SK-N-SH treated with all-trans-retinoic acid at 6 μM for 48 hours (cell line): ENCODE data around the gene CD38.

ENCODE experiments used
- ATAC-seq: fragments of 200-7000 bp; cut with Tn5 transposase; 3 replicates; pipeline ENCODE4 v1.9.1; 2020; ENCODE audit warnings: mild to moderate bottlenecking, moderate library complexity
- ARNTL ChIP-seq: fragments of 450-650 bp; formaldehyde crosslinking; IDR thresholded peaks from 2 replicates; pipeline ENCODE4 v1.5.0; 2020; ENCODE audit warnings: low read depth, mild to moderate bottlenecking, moderate library complexity, borderline replicate concordance
- BACH2 ChIP-seq: fragments of 250-450 bp; sonication (Bioruptor Pico); IDR thresholded peaks from 2 replicates; pipeline ENCODE4 v1.9.0; 2021; ENCODE audit warnings: mild to moderate bottlenecking, borderline replicate concordance
- CREB5 ChIP-seq: fragments of 250-450 bp; sonication (Bioruptor Pico); IDR thresholded peaks from 2 replicates; pipeline ENCODE4 v1.5.1; 2020; ENCODE audit warnings: low read depth, mild to moderate bottlenecking, moderate library complexity
- CSDC2 ChIP-seq: fragments of 250-450 bp; sonication (Bioruptor Pico); IDR thresholded peaks from 2 replicates; pipeline ENCODE4 v1.5.0; 2020; ENCODE audit warnings: mild to moderate bottlenecking, moderate library complexity
- CSRNP3 ChIP-seq: fragments of 250-450 bp; sonication (Bioruptor Pico); IDR thresholded peaks from 2 replicates; pipeline ENCODE4 v1.5.1; 2021; ENCODE audit warnings: mild to moderate bottlenecking, moderate library complexity
- ESRRG ChIP-seq: fragments of 250-450 bp; sonication (Bioruptor Pico); IDR thresholded peaks from 2 replicates; pipeline ENCODE4 v1.6.1; 2021; ENCODE audit warnings: mild to moderate bottlenecking
- GLIS3 ChIP-seq: fragments of 250-450 bp; sonication (Bioruptor Pico); IDR thresholded peaks from 2 replicates; pipeline ENCODE4 v1.5.0; 2020; ENCODE audit warnings: mild to moderate bottlenecking, moderate library complexity
- ISL1 ChIP-seq: fragments of 250-450 bp; sonication (Bioruptor Pico); IDR thresholded peaks from 2 replicates; pipeline ENCODE4 v2.1.2; 2022; ENCODE audit warnings: mild to moderate bottlenecking, moderate library complexity
- OSR1 ChIP-seq: fragments of 250-450 bp; sonication (Bioruptor Pico); IDR thresholded peaks from 2 replicates; pipeline ENCODE4 v1.8.0; 2022; ENCODE audit warnings: moderate library complexity, mild to moderate bottlenecking, inconsistent platforms
- PATZ1 ChIP-seq: fragments of 250-450 bp; sonication (Bioruptor Pico); IDR thresholded peaks from 2 replicates; pipeline ENCODE4 v1.8.0; 2020; ENCODE audit warnings: mild to moderate bottlenecking, moderate library complexity, borderline replicate concordance
- POU6F1 ChIP-seq: fragments of 250-450 bp; sonication (Bioruptor Pico); IDR thresholded peaks from 2 replicates; pipeline ENCODE4 v1.8.0; 2021; ENCODE audit warnings: low read depth, mild to moderate bottlenecking, moderate library complexity, borderline replicate concordance
- PPARA ChIP-seq: fragments of 250-450 bp; sonication (Bioruptor Pico); IDR thresholded peaks from 2 replicates; pipeline ENCODE4 v1.5.0; 2020; ENCODE audit warnings: mild to moderate bottlenecking, borderline replicate concordance
- RARB ChIP-seq: fragments of 250-450 bp; sonication (Bioruptor Pico); IDR thresholded peaks from 2 replicates; pipeline ENCODE4 v1.8.0; 2021; ENCODE audit warnings: mild to moderate bottlenecking, moderate library complexity
- SNAI2 ChIP-seq: fragments of 250-450 bp; sonication (Bioruptor Pico); IDR thresholded peaks from 2 replicates; pipeline ENCODE4 v1.5.0; 2020; ENCODE audit warnings: mild to moderate bottlenecking, moderate library complexity
- TCF4 ChIP-seq: fragments of 250-450 bp; sonication (Bioruptor Pico); IDR thresholded peaks from 2 replicates; pipeline ENCODE4 v1.8.0; 2021; ENCODE audit warnings: mild to moderate bottlenecking, moderate library complexity, borderline replicate concordance
- TOX ChIP-seq: fragments of 250-450 bp; sonication (Bioruptor Pico); IDR thresholded peaks from 2 replicates; pipeline ENCODE4 v1.8.0; 2021; ENCODE audit warnings: mild to moderate bottlenecking, moderate library complexity, borderline replicate concordance
- TSHZ2 ChIP-seq: fragments of 250-450 bp; sonication (Bioruptor Pico); IDR thresholded peaks from 2 replicates; pipeline ENCODE4 v1.5.0; 2020; ENCODE audit warnings: mild to moderate bottlenecking, moderate library complexity
- ZC3H10 ChIP-seq: fragments of 250-450 bp; sonication (Bioruptor Pico); IDR thresholded peaks from 2 replicates; pipeline ENCODE4 v1.5.1; 2021; ENCODE audit warnings: mild to moderate bottlenecking, moderate library complexity
- ZFP3 ChIP-seq: fragments of 250-450 bp; sonication (Bioruptor Pico); IDR thresholded peaks from 2 replicates; pipeline ENCODE4 v1.5.0; 2020; ENCODE audit warnings: mild to moderate bottlenecking, moderate library complexity
- ZFP30 ChIP-seq: fragments of 450-650 bp; formaldehyde crosslinking; IDR thresholded peaks from 2 replicates; pipeline ENCODE4 v1.5.0; 2022; ENCODE audit warnings: mild to moderate bottlenecking, moderate library complexity
- ZNF565 ChIP-seq: fragments of 450-650 bp; formaldehyde crosslinking; conservative IDR thresholded peaks from 2 replicates; pipeline ENCODE4 v1.5.0; 2020; ENCODE audit warnings: low read depth, mild to moderate bottlenecking, moderate library complexity
- ZNF8 ChIP-seq: fragments of 450-650 bp; formaldehyde crosslinking; IDR thresholded peaks from 2 replicates; pipeline ENCODE4 v1.5.0; 2020; ENCODE audit warnings: mild to moderate bottlenecking, moderate library complexity

Gene CD38

GRCh38 chr4:15797320-15797719 is 19.2 kb downstream of the CD38 start:
- TF ChIP-seq CREB5 (CRISPR knock-in tag) = no peak
- TF ChIP-seq TCF4 (CRISPR knock-in tag) = no peak
- no peak for TF ChIP-seq TSHZ2 (CRISPR knock-in tag)
- TF ChIP-seq CSDC2 (CRISPR knock-in tag) = no peak
- TF ChIP-seq ZFP3 (CRISPR knock-in tag) = no peak
- TF ChIP-seq ISL1 (CRISPR knock-in tag) = no peak
- no peak for TF ChIP-seq RARB (CRISPR knock-in tag)
- no peak for TF ChIP-seq SNAI2 (CRISPR knock-in tag)
- no peak for TF ChIP-seq ZFP30
- TF ChIP-seq ZNF8 (CRISPR knock-in tag) = no peak
- TF ChIP-seq TOX = no peak
- TF ChIP-seq PPARA (CRISPR knock-in tag) = no peak
- no peak for TF ChIP-seq CSRNP3 (CRISPR knock-in tag)
- no peak for TF ChIP-seq POU6F1
- no peak for TF ChIP-seq PATZ1 (CRISPR knock-in tag)
- TF ChIP-seq ZNF565 = no peak
- TF ChIP-seq OSR1 (CRISPR knock-in tag) = no peak
- no peak for TF ChIP-seq ZC3H10 (CRISPR knock-in tag)
- TF ChIP-seq, all 23 proteins: peak for 0
- ATAC-seq = no peak

GRCh38 chr4:15799141-15799540 is 21.0 kb downstream of the CD38 start:
- ATAC-seq = no peak
- TF ChIP-seq RARB (CRISPR knock-in tag) = no peak
- no peak for TF ChIP-seq ZNF8 (CRISPR knock-in tag)
- TF ChIP-seq TOX = no peak
- TF ChIP-seq TSHZ2 (CRISPR knock-in tag) = no peak
- TF ChIP-seq ZC3H10 (CRISPR knock-in tag) = no peak
- TF ChIP-seq ARNTL (CRISPR knock-in tag) = no peak
- TF ChIP-seq ZFP3 (CRISPR knock-in tag) = no peak
- no peak for TF ChIP-seq ZFP30
- TF ChIP-seq GLIS3 (CRISPR knock-in tag) = no peak
- no peak for TF ChIP-seq POU6F1
- TF ChIP-seq ISL1 (CRISPR knock-in tag) = no peak
- TF ChIP-seq CSDC2 (CRISPR knock-in tag) = no peak
- TF ChIP-seq ESRRG (CRISPR knock-in tag) = no peak
- TF ChIP-seq PPARA (CRISPR knock-in tag) = no peak
- TF ChIP-seq TCF4 (CRISPR knock-in tag) = no peak
- TF ChIP-seq ZNF565 = no peak
- TF ChIP-seq OSR1 (CRISPR knock-in tag) = no peak
- TF ChIP-seq CREB5 (CRISPR knock-in tag) = no peak
- no peak for TF ChIP-seq BACH2 (CRISPR knock-in tag)
- no peak for TF ChIP-seq SNAI2 (CRISPR knock-in tag)
